ENCODE measurements around the gene ADIG.

Gene ADIG

GRCh38 chr20:38604873-38605303, 23.9 kb downstream of the ADIG start:
- DNase-seq = no peak

GRCh38 chr20:38607351-38607750, 26.4 kb downstream of the ADIG start:
- no peak for DNase-seq

DNA sequence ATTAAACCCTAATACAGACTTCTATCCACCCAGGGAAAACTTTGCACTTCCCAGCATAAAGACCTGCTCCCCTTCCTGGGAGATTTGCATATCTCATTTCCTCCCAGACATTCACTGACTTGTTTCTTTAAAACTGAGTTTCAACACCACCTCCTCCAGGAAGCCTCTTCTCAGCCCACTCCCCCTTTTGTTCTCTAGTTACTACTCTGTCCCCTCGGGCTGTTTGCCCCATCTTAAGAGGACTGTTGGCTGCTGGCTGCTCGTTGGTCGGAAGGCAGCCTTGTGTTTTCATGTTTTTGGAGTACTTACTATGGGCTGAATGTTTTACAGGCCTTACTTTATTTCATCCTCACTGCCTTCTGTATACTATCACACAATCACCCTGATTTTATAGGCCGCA, 27.2 kb downstream of the ADIG start:
- no peak for DNase-seq

- peak; percentile 24 for DNase-seq
Observed at GRCh38 chr20:38609815-38610214, 28.8 kb downstream of the ADIG start.

GRCh38 chr20:38610521-38610920, 29.5 kb downstream of the ADIG start:
- DNase-seq = no peak

DNA sequence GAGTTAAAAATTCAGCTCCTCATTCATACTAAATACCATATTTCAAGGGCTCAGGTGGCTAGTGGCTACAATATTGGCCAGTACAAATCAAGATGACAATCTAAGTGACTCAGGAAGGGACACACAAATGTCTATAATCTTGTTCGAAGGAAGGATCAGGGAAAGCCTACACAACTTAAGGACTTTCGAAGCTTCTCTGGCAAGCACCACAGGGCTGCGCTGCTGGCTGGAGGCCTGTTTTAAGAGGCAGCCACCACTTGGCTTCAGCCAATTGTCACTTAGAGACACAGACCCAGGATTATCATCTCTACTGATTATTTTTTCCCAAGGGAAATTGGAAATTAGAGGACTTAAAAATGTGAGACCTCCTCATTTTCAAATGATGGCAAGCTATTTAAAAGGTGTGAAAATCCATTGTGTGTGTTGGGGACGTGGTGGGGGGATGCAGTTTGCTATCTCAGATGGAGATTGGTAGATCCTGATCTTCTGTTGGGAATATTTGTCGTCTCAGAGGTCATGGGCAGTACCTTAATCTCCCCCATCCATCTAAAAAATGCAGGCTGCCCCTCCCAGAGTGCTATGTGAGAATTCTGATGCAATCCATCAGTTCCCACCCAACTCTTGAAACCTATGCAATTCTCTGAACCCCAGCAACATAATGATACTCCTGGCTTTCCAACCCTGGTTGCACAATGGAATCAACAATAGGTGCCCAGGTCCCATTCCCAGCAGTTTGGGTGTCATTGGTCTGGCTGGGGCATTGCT, 31.9 kb downstream of the ADIG start:
- no peak for DNase-seq

GRCh38 chr20:38615283-38615682, 34.3 kb downstream of the ADIG start:
- DNase-seq = no peak

GRCh38 chr20:38616457-38616856, 35.5 kb downstream of the ADIG start:
- DNase-seq = no peak

DNA sequence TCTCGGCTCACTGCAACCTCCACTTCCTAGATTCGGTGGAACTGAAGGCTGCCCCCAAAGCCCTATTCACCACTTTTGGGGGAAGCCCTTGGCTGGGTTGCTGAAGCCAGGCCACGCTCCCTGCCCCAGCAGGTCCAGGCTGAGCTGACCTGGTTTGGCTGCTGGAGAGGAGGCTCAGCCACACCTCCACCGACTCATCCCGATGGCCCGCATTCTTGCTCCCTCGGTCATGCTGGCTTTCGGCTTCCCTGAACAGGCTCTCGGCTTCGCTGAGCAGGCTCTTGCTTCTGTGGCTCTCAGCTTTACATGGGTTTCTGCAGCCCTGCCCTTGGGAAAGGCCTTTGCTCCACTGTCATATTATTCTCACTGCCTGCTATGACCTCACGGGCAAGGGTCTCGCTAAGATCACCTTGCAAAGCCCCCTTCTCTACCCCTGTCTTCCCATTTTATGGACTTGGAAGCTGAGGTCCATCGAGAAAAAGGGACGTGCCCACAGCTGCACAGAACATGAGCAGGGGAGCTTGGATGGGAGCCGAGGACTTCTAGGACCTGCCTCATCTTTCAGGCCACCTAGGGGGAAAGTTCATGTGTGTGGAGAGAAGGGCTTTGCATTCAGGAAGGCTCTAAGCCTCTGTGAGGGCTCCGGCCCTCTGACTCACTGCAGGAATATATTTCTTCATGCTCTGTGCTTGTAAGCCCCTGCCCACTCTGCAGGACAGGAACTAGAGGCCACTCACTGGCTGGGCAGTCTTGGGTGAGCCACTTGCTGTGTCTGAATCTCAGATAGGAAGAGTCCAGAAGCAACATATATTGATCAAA, 36.2 kb downstream of the ADIG start:
- no peak for DNase-seq

DNA sequence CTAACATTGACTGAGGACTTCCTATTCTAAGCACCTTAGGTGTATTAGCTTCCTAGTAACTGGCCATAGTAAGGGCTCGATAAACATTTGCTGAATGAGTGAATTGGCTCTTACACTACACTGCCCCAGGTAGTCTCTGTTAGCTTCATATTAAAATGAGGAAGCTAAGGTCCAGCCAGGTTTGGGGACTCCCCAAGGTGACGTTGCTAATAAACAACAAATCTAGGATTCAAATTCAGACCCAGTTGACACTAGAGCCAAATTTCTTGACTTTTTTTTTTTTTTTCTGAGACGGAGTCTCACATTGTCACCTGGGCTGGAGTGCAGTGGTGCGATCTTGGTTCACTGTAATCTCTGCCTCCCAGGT, 36.8 kb downstream of the ADIG start:
- DNase-seq = no peak

GRCh38 chr20:38620441-38620840, 39.4 kb downstream of the ADIG start:
- DNase-seq = no peak

- no peak for DNase-seq
Observed at GRCh38 chr20:38623061-38623460, 42.1 kb downstream of the ADIG start.

GRCh38 chr20:38624084-38624483, 43.1 kb downstream of the ADIG start:
- DNase-seq = no peak

DNA sequence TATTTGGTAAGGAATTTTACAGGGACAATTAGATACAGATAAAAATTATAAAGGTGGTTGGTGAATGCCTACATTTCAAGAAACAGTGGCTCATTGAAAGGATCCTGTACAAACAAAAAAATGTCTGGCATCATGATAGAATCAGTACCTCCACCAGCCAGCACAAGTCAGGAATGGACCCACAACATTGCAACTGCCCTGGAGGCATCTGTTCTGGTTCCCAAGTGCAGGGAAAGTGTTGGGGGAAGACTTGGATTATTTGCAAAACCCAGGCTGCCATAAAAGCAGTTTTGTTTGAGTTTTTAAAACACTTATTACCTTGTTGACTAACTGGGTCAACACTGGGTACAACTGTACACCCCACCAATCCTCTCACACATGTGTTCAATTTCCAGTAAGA, 44.9 kb downstream of the ADIG start:
- no peak for DNase-seq

- DNase-seq = no peak
Observed at GRCh38 chr20:38626921-38627659, 46.1 kb downstream of the ADIG start.

DNA sequence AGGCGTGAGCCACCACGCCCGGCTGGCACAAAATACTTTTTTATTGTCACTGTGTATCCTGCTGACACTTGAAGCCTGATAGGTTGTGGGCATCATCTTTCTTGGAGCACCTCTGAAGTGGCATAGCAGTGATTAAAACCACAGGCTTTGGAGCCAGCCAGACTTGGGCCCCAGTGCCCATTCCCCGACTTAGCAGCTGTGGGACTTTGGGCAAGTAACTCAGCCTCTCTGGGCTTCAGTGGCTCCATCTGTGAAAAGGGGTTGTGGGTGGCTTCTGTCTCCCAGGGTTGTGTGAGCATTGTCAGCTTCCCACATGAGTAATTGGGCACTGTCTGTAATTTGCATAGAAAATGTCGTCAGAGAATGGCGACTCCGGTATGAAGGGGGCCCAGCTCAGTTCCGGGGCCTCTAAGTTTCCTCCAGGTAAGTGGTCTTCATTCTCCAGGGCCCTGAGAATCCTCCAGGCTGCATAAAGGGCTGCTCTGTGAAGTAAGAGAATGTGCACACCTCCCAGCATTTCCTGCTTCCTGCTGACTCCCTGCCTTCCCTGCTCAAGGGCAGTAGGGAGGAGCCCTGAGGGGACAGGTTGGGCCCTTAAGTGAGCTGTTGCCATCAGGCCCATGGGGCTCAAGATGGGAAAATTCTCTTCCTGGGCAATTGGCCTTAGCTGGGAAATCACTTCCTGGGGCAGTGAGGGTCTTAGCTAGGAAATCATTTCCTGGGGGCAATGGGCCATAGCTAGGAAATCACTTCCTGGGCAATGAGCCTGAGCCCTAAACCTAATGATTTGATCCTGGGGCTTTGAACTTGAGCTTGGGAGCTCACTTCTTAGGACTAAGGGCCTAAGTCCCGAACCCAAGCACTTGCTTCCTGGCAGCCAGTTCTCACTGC, 47.8 kb downstream of the ADIG start:
- DNase-seq = no peak

DNA sequence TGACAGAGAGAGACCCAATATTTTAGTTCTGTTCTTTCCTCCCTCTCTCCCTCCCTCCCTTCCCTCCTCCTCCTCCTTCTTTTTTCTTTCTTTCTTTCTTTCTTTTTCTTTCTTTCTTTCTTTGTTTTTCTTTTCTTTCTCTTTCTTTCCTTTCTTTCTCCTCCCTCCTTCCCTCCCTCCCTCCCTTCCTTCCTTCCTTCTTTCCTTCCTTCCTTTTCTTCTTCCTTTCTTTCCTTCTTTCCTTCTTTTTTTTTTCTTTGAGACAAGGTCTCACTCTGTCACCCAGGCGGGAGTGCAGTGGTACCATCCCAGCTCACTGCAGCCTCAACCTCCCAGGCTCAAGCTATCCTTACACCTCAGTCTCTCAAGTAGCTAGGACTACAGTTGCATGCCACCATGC, 49.0 kb downstream of the ADIG start:
- no peak for DNase-seq

DNA sequence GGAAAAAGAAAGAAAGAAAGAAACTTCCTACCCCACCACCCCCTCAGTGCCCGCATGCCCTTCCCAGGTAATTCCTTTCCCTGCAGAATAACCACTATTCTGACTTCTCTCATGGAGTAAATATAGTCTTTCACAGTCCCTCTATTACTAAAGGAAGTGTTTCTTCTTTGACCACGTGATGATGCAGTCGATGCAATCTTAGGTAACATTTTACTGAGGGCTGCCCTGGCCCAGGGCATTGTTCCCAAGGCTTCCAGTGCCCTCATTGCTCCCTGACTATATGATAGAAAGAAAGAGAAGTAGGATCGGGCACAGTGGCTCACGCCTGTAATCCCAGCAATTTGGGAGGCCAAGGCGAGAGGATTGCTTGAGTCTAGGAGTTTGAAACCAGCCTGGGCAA, 49.7 kb downstream of the ADIG start:
- DNase-seq = no peak

GRCh38 chr20:38631155-38632022, 50.4 kb downstream of the ADIG start:
- no peak for DNase-seq

- DNase-seq = peak; percentile 64
Observed at GRCh38 chr20:38633577-38634093, 52.6 kb downstream of the ADIG start.

- DNase-seq = no peak
Observed at GRCh38 chr20:38635721-38636288, 54.8 kb downstream of the ADIG start.

All from DMS79 treated with DMSO at 0.1 percent for 48 hours (cell line).